ENCODE data around the gene C1QTNF8.

GRCh38 chr16:1096169-1097082 lies at the start of gene C1QTNF8:
- TF ChIP-seq POLR2A (IDR thresholded peaks at IDR 0.05): no peak
- TF ChIP-seq CTCF (IDR thresholded peaks at IDR 0.05): no peak
- no peak for TF ChIP-seq POLR2AphosphoS5 (IDR thresholded peaks at IDR 0.05)

All from prostate gland (tissue), 2 donors.